Measurements from ENCODE around the gene SLC35F5.
"Not testable (repeated sequence)": the region's sequence is repeated elsewhere in the genome, so short reads cannot be mapped to it uniquely, and the experiment has no call there.

The SLC35F5 gene

DNA sequence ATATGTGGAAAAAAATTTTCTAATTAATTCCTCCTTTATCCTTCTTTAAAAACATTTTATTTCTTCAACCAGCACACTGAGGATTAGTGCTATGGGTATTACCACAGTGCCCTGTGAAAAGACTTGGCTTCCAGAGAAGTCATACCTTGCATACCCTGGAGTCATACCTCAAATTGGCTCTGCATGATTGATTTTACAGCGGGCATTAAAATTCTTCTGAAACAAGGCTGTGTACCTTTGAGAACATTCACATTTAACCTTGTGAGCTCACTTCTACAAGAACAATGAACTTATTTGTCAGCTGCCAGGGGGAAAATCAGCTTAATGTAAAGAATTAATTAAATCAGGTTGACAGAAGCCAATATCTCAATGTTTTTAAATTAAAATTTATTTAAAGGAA is 44.6 kb downstream of the SLC35F5 start:
- Histone ChIP-seq H3K4me3 (ENCODE audit: extremely low read depth, insufficient read depth, low read length, poor library complexity, severe bottlenecking) (no peak overlapping the region), H3K4me1 (ENCODE audit: control insufficient read depth, insufficient read depth, low read length, poor library complexity, severe bottlenecking) (no peaks in the 10 kb centered on the region), H3K36me3 (ENCODE audit: control insufficient read depth, insufficient read depth, low read length) (peaks cover 25% of the 10 kb centered on the region), H3K9me3 (ENCODE audit: control insufficient read depth, low read length) (no peaks in the 10 kb centered on the region), H3K27ac (ENCODE audit: low read depth, low read length, severe bottlenecking) (no peak overlapping the region)
- 100% methylated on average over 1 of the region's 1 CpG; no CpG with 5 or more reads in 1 of the 2 experiments for WGBS, 2 experiments (ENCODE audit: insufficient coverage in 2 of 2)

DNA sequence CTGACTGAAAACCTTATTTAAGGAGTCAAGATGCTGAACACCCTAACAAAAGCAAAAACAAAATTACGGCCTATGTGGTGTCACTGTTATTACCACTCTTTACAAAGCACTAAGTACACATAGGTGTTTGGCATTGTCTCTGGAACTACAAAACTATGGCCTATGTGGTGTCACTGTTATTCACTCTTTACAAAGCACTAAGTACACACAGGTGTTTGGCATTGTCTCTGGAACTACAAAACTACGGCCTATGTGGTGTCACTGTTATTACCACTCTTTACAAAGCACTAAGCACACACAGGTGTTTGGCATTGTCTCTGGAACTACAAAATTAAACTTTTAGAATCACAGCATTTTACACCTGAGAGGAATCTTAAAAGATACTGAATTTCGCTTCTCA is 47.4 kb downstream of the SLC35F5 start:
- Histone ChIP-seq H3K9me3 (ENCODE audit: control insufficient read depth, low read length) (no peaks in the 10 kb centered on the region), H3K4me1 (ENCODE audit: control insufficient read depth, insufficient read depth, low read length, poor library complexity, severe bottlenecking) (no peaks in the 10 kb centered on the region), H3K36me3 (ENCODE audit: control insufficient read depth, insufficient read depth, low read length) (peaks cover 19% of the 10 kb centered on the region), H3K27ac (ENCODE audit: low read depth, low read length, severe bottlenecking) (no peak overlapping the region), H3K4me3 (ENCODE audit: extremely low read depth, insufficient read depth, low read length, poor library complexity, severe bottlenecking) (no peak overlapping the region)
- 90 to 94% methylated on average over 2 of the region's 3 CpGs for WGBS, 2 experiments (ENCODE audit: insufficient coverage in 2 of 2)

DNA sequence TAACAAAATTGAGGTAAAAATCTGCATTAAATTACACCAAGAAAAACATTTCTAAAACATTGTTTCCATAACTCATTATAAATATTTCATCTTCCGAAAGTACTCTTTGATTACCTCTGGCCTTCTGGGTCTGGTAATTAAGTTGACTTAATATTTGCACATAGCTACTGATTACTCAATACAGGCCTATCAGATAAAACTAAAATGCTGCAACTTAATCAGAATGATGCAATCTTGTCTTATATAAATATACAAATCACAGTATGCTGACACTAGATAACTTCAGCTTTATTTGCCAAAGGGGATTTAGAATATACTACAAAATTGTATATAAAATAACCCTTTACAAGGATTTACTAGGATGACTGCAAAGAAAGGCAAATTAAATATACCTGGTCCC is 49.3 kb downstream of the SLC35F5 start:
- Histone ChIP-seq H3K9me3 (ENCODE audit: control insufficient read depth, low read length) (no peaks in the 10 kb centered on the region), H3K4me1 (ENCODE audit: control insufficient read depth, insufficient read depth, low read length, poor library complexity, severe bottlenecking) (no peaks in the 10 kb centered on the region), H3K36me3 (ENCODE audit: control insufficient read depth, insufficient read depth, low read length) (peaks cover 7% of the 10 kb centered on the region), H3K4me3 (ENCODE audit: extremely low read depth, insufficient read depth, low read length, poor library complexity, severe bottlenecking) (no peak overlapping the region), H3K27ac (ENCODE audit: low read depth, low read length, severe bottlenecking) (no peak overlapping the region)
- no CpG with 5 or more reads among the region's 1 CpG for WGBS, 2 experiments (ENCODE audit: insufficient coverage in 2 of 2)

DNA sequence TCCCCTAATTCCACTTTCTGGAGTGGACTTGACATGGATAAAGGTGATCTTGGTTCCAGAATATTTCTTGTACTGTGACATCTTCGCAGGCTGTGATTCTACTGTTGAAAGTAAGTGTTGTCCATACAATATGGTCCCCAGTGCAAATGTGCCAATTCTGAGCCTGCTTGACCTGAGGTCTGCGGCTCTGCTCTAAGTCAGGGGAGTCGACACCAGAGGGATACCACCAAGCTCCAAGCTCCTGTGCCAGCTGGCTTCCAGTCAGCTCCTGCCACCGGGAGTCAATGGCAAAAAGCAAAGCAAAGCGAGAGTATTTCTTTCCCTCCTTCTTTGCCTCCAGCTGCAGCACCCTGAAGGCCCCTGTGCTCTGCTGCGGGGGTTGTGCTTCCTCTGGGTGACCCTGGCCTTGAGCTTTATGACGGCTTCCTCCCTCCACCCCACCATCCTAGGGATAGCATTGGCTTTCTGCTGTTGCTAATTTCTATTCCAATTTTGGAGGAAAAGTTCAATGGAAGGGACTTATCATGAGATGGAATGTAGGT is 50.4 kb downstream of the SLC35F5 start:
- 89 to 93% methylated on average over 5 to 6 of the region's 7 CpGs for WGBS, 2 experiments (ENCODE audit: insufficient coverage in 2 of 2)

DNA sequence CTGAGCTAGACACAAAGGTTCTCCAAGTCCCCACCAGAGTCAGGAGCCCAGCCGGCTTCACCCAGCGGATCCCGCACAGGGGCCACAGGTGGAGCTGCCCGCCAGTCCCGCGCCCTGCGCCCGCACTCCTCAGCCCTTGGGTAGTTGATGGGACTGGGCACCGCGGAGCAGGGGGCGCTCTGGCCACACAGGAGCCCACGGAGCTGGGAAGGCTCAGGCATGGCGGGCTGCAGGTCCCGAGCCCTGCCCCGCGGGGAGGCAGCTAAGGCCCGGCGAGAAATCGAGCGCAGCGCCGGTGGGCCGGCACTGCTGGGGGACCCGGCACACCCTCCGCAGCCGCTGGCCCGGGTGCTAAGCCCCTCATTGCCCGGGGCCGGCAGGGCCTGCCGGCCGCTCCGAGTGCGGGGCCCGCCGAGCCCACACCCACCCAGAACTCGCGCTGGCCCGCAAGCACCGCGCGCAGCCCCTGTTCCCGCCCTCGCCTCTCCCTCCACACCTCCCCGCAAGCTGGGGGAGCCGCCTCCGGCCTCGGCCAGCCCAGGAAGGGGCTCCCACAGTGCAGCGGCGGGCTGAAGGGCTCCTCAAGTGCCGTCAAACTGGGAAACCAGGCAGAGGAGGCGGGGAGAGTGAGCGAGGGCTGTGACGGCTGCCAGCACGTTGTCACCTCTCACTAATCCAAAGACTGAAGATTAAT is 52.0 kb downstream of the SLC35F5 start:
- not testable (repeated sequence) for H3K4me3 ChIP-seq (ENCODE audit: extremely low read depth, insufficient read depth, low read length, poor library complexity, severe bottlenecking); H3K27ac ChIP-seq (ENCODE audit: low read depth, low read length, severe bottlenecking); H3K4me1 ChIP-seq (ENCODE audit: control insufficient read depth, insufficient read depth, low read length, poor library complexity, severe bottlenecking); H3K9me3 ChIP-seq (ENCODE audit: control insufficient read depth, low read length); H3K36me3 ChIP-seq (ENCODE audit: control insufficient read depth, insufficient read depth, low read length)
- whole genome bisulfite sequencing, 2 experiments (ENCODE audit: insufficient coverage in 2 of 2): 89 to 93% methylated on average over 19 to 20 of the region's 54 CpGs

More for the DNA sequence above, 50.4 kb downstream of the SLC35F5 start:
- no peaks in the 10 kb centered on the region for H3K4me1 ChIP-seq (ENCODE audit: control insufficient read depth, insufficient read depth, low read length, poor library complexity, severe bottlenecking)
- no peak overlapping the region for H3K27ac ChIP-seq (ENCODE audit: low read depth, low read length, severe bottlenecking)
- no peak overlapping the region for H3K4me3 ChIP-seq (ENCODE audit: extremely low read depth, insufficient read depth, low read length, poor library complexity, severe bottlenecking)
- peaks cover 7% of the 10 kb centered on the region for H3K36me3 ChIP-seq (ENCODE audit: control insufficient read depth, insufficient read depth, low read length)
- no peaks in the 10 kb centered on the region for H3K9me3 ChIP-seq (ENCODE audit: control insufficient read depth, low read length)

DNA sequence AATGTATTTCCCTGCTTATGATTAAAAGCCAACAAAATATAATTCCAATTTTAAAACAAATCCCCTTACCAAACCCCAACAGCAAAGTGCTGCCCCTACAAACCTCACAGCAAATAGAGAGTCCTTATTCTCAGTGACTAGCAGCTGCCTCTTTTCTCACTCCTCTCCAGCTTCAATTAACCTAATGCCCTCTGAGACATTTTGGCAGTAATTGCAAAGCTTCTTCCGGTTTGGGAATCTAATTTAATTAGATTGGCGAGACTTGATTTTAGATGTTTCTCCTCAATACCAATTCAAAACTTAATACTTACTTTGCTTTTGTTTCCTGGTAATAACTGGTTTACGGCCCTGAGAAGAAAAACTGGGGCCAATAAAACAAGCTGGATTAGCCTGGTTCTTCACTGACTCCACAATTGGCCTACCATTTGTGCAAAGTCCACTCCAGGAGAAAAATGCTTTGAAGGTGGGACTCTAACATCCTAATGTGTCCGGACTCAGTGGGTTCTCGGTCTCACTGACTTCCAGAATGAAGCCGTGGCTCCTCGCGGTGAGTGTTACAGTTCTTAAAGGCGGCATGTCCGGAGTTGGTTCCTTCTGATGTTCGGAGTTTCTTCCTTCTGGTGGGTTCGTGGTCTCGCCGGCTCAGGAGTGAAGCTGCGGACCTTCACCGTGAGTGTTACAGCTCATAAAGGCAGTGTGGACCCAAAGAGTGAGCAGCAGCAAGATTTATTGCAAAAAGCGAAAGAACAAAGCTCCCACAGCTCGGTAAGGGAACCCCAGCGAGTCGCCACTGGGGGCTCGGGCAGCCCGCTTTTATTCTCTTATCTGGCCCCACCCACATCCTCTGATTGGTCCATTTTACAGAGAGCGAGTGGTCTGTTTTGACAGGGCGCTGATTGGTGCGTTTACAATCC is 52.8 kb downstream of the SLC35F5 start:
- peaks cover 7% of the 10 kb centered on the region for H3K36me3 ChIP-seq (ENCODE audit: control insufficient read depth, insufficient read depth, low read length)
- H3K4me1 ChIP-seq (ENCODE audit: control insufficient read depth, insufficient read depth, low read length, poor library complexity, severe bottlenecking): no peaks in the 10 kb centered on the region
- H3K4me3 ChIP-seq (ENCODE audit: extremely low read depth, insufficient read depth, low read length, poor library complexity, severe bottlenecking): no peak overlapping the region
- peaks cover 4% of the 10 kb centered on the region for H3K9me3 ChIP-seq (ENCODE audit: control insufficient read depth, low read length)
- no peak overlapping the region for H3K27ac ChIP-seq (ENCODE audit: low read depth, low read length, severe bottlenecking)
- WGBS, 2 experiments (ENCODE audit: insufficient coverage in 2 of 2): 93 to 98% methylated on average over 21 to 23 of the region's 25 CpGs

DNA sequence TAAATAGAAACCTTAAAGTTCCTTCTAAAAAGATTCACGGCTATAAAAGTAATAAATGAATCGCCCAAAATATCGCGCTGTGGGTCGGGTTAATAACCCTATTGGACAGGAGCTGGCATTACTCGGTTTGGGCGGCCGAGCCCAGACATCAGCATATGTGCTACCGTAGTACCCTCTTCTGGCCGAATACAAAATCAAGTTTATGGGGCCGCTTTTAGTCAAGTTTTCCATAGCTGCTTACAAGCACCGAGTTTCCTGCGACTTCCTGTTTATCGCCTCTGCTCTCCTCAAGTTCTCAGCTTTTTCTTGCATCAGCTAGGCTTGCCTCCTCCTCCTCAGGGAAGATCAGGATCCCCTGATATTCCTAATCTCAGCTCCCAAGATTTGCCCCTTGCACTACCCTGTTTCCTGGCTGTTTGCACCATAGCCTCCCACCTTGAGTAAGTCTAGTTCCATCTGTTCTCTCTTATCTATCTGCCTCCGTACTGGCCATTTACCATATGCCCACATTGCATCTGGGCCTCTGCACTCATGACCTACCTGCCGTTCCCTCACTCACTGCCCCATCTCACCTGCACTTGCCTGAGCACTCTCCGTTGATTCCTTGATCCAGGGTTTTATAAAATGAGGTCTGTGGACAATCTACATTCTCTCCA is 56.1 kb downstream of the SLC35F5 start:
- Histone ChIP-seq H3K9me3 (ENCODE audit: control insufficient read depth, low read length) (peaks cover 4% of the 10 kb centered on the region), H3K4me3 (ENCODE audit: extremely low read depth, insufficient read depth, low read length, poor library complexity, severe bottlenecking) (no peak overlapping the region), H3K27ac (ENCODE audit: low read depth, low read length, severe bottlenecking) (no peak overlapping the region), H3K4me1 (ENCODE audit: control insufficient read depth, insufficient read depth, low read length, poor library complexity, severe bottlenecking) (no peaks in the 10 kb centered on the region), H3K36me3 (ENCODE audit: control insufficient read depth, insufficient read depth, low read length) (peaks cover 7% of the 10 kb centered on the region)
- 80 to 85% methylated on average over 16 of the region's 17 CpGs for WGBS, 2 experiments (ENCODE audit: insufficient coverage in 2 of 2)

DNA sequence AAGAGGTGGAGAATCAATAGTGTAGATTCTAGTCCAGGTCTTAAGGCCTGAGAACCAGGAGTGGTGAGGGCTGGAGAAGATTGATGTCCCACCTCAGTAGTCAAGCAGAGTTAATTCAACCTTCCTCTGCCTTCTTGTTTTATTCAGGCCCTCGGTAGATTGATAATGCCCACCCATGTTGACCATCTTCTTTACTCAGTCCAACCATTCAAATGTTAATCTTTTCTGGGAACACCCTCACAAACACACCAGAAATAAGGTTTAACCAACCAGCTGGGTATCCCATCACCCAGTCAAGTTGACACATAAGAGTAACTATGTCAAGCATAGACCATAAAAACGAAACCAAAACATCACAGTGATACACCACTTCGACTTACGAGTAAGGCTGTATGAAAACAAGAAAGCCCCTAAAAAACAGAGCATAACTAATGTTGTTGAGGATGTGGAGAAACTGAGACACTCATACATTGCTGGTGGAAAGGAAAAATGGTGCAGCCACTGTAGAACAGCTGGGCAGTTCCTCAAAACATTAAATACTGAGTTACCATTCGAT is 57.5 kb downstream of the SLC35F5 start:
- Histone ChIP-seq H3K27ac (ENCODE audit: low read depth, low read length, severe bottlenecking) (no peak overlapping the region), H3K9me3 (ENCODE audit: control insufficient read depth, low read length) (peaks cover 4% of the 10 kb centered on the region), H3K36me3 (ENCODE audit: control insufficient read depth, insufficient read depth, low read length) (no peaks in the 10 kb centered on the region), H3K4me1 (ENCODE audit: control insufficient read depth, insufficient read depth, low read length, poor library complexity, severe bottlenecking) (no peaks in the 10 kb centered on the region), H3K4me3 (ENCODE audit: extremely low read depth, insufficient read depth, low read length, poor library complexity, severe bottlenecking) (no peak overlapping the region)
- 71 to 95% methylated on average over 2 of the region's 5 CpGs for WGBS, 2 experiments (ENCODE audit: insufficient coverage in 2 of 2)

DNA sequence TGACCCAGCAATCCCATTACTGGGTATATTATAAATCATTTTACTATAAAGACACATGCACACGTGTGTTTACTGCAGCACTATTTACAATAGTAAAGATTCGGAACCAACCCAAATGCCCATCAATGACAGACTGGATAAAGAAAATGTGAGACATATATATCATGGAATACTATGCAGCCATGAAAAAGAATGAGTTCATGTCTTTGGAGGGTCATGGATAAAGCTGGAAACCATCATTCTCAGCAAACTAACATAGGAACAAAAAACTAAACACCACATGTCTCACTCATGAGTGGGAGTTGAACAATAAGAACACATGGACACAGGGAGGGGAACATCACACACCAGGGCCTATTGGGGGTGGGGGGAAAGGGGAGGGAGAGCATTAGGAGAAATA is 58.2 kb downstream of the SLC35F5 start:
- H3K9me3 ChIP-seq (ENCODE audit: control insufficient read depth, low read length); H3K36me3 ChIP-seq (ENCODE audit: control insufficient read depth, insufficient read depth, low read length); H3K4me1 ChIP-seq (ENCODE audit: control insufficient read depth, insufficient read depth, low read length, poor library complexity, severe bottlenecking); H3K4me3 ChIP-seq (ENCODE audit: extremely low read depth, insufficient read depth, low read length, poor library complexity, severe bottlenecking); H3K27ac ChIP-seq (ENCODE audit: low read depth, low read length, severe bottlenecking): not testable (repeated sequence)
- WGBS, 2 experiments (ENCODE audit: insufficient coverage in 2 of 2): no CpG with 5 or more reads among the region's 2 CpGs

DNA sequence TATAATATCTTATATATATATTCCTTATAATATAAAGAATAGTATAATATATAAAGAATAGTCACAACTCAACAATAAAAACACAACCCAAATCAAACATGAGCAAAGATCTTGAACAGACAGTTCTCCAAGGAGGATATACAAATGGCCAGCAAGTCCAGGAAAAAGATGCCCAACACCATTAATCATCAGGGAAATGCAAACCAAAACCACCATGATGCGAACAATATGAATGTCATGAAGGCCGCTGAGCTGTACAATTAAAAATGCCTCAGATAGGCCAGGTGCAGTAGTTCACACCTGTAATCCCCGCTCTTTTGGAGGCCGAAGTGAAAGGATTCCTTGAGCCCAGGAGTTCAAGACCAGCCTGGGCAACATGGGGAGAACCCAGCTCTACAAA is 58.9 kb downstream of the SLC35F5 start:
- 86 to 96% methylated on average over 4 of the region's 4 CpGs for WGBS, 2 experiments (ENCODE audit: insufficient coverage in 2 of 2)

More for the DNA sequence above, 58.9 kb downstream of the SLC35F5 start:
- Histone ChIP-seq H3K4me3 (ENCODE audit: extremely low read depth, insufficient read depth, low read length, poor library complexity, severe bottlenecking) (no peak overlapping the region), H3K4me1 (ENCODE audit: control insufficient read depth, insufficient read depth, low read length, poor library complexity, severe bottlenecking) (no peaks in the 10 kb centered on the region), H3K36me3 (ENCODE audit: control insufficient read depth, insufficient read depth, low read length) (no peaks in the 10 kb centered on the region), H3K9me3 (ENCODE audit: control insufficient read depth, low read length) (peaks cover 4% of the 10 kb centered on the region), H3K27ac (ENCODE audit: low read depth, low read length, severe bottlenecking) (no peak overlapping the region)
